Left ventricle myocardium superior (tissue), 1 donor: ENCODE measurements around the gene ULK4. TPM values are rescaled to one million over a fixed set of nuclear protein-coding genes. Genes with fewer than 3 reads are reported as not detected.
A peak's percentile ranks its signal among the peaks of the same experiment; 100 is the strongest.
"Not testable (repeated sequence)": the region's sequence is repeated elsewhere in the genome, so short reads cannot be mapped to it uniquely, and the experiment has no call there.

ENCODE experiments used
- ATAC-seq: fragments of 200-7000 bp; cut with Tn5 transposase; one replicate; pipeline ENCODE4 v1.9.1; 2020; ENCODE audit warnings: mild to moderate bottlenecking, moderate library complexity
- DNase-seq: peaks from one replicate; pipeline ENCODE4 v3.0.0-alpha.2; 2020
- intact Hi-C: fragments of 100-400 bp; cut with micrococcal nuclease; formaldehyde crosslinking; loops from one replicate; pipeline ENCODE4 v1.11.0; 2022
- total RNA-seq: library from RNA; stranded (reverse); fragmentation: NEBNext Ultra II Directional; extraction: Animal tissue kit (Norgen Biotek cat#: 25700); gene quantifications from one replicate; pipeline ENCODE4 v1.2.1, GENCODE V29; 2021
- donor health status: DM: no; HTN: yes; CAD: no; lungs with severe emphysema.

The ULK4 gene
- total RNA-seq, 1 donor from 2014 or later, result 1.5 TPM

DNA sequence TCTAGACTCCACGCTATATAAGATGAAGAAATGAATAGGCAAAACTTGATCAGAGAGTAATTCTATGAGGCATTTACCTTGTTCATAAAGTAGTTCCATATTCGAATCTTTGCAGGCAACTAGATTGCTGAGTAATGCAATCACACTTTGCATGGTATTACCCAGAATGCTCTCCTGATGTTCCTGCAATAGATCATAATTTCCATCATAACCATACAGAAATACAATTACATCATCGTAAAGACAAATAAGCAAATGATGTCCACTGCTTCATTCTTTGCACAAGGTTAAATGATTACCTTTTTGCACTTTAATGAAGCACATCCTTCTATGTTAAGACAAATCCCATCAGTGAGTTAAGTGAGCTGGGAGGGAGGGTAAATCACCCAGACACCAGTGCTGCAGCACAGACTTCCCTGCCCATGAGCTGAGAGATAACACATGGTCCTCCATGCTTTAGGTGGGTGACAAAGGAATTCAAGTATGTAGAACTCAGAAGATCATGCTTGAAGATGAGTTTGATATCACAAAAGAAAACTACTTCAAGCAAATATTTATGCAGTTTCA lies 395.9 kb downstream of the ULK4 start:
- intact Hi-C loops, result loop anchor here (10.0 kb wide), 1 partner anchor 841 kb away; no protein-coding TSS in a partner anchor
- DNase-seq, result no peak
- ATAC-seq, result no peak

DNA sequence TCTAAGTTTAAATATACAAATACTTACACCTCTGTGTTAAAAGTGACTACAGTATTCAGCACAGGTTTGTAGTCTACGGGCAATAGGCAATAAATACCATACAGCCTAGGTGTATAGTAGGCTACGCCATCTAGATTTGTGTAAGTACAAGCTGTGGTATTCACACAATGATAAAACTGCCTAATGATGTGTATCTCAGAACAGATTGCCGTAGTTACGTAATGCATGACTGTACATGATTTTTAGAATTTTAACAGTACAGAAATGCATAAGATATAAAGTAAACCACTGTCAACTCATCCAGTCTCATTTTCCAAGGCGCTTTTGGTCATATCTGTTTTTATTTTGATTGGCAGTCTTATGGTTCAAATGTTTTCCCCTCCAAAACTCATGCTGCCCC lies 396.9 kb downstream of the ULK4 start:
- no peak for DNase-seq
- intact Hi-C loops, result loop anchor here (10.0 kb wide), 1 partner anchor 840 kb away; no protein-coding TSS in a partner anchor
- no peak for ATAC-seq

DNA sequence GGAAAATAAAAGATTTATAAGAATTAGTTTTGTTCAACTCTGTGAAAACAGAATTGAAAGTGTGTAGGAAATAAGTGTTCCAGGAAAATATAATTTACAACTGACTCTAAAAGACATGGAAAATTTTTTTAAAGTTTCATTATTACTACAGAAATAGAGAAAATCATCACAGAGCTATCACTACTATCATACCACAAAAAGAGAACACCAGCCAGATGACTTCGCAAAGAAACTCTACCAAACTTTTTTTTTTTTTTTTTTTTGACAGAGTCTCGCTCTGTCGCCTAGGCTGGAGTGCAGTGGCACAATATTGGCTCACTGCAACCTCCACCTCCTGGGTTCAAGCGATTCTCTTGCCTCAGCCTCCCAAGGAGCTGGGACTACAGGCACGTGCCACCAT lies 405.7 kb downstream of the ULK4 start:
- DNase-seq, ATAC-seq, intact Hi-C loops: not testable (repeated sequence)

DNA sequence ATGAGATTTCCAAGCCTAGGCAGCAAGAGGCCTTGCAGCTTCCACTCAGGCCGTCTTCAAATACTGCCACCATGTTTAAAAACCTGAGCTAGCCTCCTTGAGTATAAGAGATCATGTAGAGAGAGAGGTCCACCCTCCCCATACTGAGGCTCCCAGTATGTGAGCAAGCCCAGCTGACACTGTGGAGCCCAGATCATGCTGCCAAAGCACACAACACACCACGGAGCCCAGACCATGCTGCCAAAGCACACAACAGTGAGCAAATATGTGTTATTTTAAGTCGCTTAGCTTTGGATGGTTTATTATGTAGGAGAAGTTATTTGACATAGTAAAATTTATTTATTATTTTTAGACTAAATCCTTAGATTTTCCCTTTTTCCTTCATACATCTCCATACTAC lies 428.9 kb downstream of the ULK4 start:
- DNase-seq (no peak), ATAC-seq (no peak)
- intact Hi-C loops, result no loop called here

DNA sequence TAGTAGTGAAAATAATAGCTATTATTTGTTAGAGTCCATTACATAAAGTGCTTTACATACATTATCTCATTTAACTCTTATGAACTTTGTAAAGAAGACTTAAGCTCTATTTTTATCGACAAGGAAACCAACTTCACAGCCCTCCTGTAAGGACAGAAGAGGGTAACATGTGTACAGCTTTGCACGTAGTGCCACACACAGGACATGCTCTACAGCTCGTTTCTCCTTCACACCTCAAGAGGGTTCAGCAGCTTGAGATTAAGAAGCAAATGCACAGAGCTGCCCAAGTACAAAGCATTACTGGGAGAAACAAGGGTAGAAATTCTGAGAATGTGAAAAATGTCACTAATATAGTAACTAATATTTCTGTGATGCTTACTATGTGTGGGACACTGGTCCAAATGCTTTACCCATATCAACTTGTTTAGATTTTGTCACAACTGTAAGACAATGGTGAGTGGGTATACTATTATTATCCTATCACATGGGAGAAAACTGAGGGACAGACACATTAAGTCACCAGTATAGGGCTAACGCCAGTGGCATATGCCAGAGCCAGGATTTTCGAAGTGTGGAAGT lies 434.8 kb downstream of the ULK4 start:
- intact Hi-C loops, result no loop called here
- ATAC-seq, result peak; percentile 64
- no peak for DNase-seq

DNA sequence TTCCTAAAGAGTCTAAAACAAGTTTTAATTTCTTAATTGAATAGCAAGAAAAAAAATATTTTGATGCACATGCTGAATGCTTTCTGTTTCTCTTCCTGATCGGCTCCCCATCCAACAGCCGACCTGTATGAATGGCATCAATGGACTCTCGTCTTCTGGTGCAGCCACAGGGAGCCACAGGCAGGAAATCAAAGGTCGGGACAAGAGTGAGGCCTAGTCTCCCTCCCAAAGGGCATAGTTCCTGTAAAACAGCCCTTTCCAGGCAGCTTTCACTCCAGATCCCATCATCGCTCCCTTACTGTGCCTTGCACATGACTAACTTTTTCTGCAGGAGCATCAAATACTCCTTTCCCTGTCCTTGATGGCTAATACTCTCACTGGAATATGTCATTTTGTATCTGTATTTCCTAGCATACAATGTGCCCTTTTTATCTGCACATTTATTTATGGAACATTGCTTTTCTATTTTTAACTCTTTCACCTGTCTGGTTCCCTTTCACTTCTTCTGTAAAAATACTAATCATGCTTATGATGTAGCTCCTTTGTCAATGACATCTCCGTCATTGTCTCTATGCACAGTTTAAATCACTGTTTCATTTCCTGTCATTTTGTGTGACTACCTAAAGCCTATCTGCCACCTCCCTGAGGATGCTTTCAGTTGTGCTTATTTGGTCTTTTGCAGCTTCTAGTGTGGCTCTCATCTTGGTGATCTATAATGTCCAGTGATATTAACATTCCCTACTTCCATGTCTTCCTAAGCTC lies 436.4 kb downstream of the ULK4 start:
- intact Hi-C loops, result no loop called here
- ATAC-seq (no peak), DNase-seq (no peak)

DNA sequence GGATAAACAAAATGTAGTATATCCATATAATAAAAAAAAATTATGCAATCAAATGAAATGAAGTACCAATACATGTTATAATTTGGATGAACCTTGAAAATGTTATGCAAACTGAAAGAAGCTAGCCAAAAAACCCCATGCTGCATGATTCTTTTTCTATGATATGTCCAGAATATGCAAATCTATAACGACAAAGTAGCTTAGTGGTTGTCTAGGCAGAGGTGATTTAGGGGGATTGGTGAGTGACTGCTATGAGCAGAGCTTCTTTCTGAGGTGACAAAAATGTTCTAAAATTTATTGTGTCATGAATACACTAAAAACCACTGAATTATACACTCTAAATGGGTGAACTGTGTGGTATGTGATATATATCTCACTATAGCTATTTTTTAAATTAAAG lies 438.0 kb downstream of the ULK4 start:
- intact Hi-C loops, result no loop called here
- ATAC-seq (no peak), DNase-seq (no peak)

DNA sequence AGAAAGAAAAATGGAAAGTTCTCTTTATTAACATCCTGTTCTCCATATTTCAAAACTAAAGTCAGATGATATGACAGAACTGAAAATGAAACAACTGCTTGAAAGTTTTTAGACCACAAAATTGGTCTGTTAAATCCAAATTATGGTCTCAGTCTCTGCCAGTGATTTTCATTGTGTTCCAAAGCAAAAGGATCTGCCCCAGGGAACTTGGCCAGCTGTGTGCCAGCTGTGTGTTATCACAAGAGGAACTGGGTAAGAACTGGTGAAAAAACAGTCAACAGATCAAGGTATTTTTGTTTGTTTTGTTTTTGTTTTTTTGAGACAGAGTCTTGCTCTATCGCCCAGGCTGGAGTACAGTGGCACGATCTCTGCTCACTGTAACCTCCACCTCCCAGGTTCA lies 439.3 kb downstream of the ULK4 start:
- intact Hi-C loops, result no loop called here
- ATAC-seq, result no peak
- no peak for DNase-seq

DNA sequence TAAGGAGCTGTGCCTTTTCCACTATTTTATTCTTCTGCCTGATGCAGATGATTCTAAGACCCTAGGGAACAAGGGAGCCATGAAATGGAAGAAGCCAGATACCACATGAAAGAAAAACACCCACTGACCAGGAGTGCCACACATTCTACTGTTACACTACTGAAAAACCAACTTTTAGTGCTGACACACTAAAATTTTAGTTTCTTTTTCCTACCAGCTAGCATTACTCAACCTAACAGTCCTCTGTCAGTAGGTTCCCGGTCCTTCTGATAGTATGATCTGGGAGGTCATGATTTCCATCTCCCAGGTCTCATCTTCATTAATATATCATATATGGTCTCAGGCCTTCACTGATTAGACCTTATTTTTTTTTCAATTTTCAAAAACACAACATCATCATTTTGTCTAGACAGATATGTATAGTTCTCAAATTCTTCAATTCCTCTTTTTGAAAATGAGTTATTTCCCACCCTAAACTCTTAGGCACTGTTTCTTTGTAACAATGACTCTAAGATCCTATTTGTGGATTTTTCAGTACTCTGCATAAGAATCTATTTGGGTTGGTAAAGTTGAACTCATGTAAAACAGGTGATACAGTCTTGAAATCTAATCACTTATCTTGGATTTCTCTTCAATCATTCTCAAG lies 440.8 kb downstream of the ULK4 start:
- DNase-seq, result no peak
- intact Hi-C loops, result no loop called here
- no peak for ATAC-seq

DNA sequence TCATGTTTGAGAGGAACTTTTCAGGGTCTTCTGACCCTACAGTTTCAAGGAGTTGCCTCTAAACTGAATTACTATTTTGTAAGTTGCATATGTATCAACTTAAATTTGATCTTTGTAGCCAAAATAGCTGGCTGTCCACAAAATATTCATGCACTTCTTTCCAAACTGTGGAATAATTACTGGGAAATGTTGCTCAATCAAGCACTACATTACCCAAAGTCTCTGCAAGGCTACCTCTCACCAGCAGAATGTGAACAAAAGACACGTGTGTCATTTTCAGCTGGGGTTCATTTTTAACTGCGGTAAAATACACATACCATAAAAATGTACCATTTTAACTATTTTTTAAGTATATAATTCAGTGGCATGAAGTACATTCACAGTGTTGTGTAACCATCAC lies 442.2 kb downstream of the ULK4 start:
- intact Hi-C loops, result no loop called here
- no peak for ATAC-seq
- no peak for DNase-seq

DNA sequence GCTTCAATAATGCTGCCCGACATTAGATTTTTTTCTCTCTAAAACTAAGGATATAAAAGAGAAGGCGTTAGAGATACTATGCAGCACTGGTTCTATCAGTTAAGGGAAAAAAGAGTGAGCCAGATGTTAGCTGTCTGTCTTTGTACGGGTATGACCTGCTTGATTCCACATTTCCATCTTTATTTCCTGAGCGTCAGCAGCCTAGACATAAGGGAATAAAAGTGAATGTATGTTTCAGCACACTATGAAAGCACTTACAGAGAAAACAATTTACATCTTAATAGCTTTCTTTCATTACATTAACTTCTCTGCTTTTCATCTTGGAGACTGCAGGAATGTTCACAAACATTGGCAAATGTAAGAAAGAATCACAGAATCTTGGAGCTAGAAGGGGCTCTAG lies 443.3 kb downstream of the ULK4 start:
- intact Hi-C loops, result no loop called here
- DNase-seq (no peak), ATAC-seq (no peak)

DNA sequence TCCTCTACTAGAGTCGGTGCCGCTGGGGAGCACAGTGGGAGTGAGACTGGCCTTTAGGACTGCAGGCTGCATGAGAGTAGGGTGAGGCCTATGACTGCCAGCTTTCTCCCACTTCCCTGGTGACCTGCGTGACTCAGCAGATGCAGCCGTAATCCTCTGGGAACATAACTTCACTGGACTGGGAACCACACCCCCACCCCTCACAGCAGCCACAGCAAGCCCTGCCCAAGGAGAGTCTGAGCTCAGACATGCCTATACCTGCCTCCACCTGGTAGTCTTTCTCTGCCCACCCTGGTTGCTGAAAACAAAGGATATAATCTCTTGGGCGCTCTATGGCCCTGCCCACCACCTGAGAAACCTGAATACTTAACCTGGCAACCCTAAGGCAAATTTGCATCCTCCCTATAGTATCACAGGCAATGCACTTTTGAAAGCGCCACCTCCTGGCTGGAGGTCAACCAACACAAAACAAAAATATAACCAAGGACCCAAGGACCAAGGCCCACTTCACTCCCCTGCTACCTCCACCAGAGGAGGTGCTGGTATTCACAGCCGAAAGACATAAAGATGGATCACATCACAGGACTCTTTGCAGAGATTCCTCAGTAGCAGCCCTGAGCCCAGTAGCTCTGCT lies 453.7 kb downstream of the ULK4 start:
- intact Hi-C loops, result no loop called here
- ATAC-seq, result no peak

DNA sequence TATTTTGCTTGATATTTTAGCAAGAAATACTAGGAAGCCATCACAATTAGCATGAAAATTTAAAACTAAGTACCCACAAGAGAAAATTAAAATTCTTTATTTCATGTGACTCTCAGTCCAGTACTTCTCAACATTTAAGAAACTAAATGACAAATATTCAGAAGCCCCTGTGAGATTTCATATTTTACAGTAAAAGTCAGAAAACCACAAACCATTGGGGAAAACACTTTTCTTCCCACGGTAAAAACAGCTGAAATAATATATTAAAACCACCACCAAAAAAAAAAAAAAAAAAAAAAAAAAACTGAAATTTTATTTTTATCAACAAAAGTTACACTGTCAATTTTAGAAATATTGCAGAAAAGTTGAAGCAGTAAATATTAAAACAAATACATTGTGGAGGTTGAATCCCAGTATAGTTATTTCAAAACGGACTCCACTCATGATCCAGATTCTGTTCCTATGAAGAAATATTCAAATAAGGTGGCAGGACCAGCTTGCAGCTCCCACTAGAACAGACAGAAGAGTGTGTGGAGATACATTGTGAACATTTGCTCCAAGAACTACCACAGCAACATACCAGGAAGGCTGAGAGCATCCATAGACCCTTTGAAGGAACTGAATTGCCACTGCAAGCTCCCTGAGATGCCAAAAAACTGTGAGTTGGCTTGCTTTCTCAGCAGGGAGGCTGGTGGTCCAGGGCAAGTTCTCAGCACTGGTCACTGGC lies 454.4 kb downstream of the ULK4 start:
- no peak for ATAC-seq
- intact Hi-C loops, result no loop called here

More for the DNA sequence above, 453.7 kb downstream of the ULK4 start:
- no peak for DNase-seq

DNA sequence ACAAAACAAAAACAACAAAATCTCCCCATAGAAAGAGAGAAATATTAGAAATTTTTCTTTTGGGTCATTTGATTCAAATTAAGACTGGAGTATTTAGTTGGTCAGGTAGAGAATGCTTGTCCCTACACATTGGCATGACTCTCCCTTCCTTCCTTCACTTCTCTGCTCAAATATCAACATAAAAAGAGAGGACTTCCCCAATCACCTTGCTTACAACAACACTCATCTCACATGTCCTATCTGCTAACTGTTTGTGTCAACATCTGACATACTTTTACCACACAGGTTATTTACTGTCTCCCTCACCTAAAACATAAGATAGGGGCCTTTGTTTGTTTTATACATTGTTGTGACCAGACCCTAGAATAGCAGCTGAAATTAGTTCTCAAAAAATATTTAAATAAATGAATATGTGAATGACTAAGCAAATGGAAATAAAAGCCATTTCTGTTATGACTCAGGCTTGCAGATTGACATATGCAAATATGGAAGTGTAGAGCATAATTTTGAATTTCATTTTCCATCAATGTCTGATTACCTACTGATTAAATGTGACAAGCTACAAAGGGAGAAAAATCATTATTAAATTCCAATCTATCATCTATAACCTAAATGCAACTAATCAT lies 457.8 kb downstream of the ULK4 start:
- intact Hi-C loops, result loop anchor here (2.0 kb wide), 1 partner anchor 27 kb away; no protein-coding TSS in a partner anchor
- DNase-seq, result no peak
- ATAC-seq, result no peak

More for the DNA sequence above, 454.4 kb downstream of the ULK4 start:
- no peak for DNase-seq

DNA sequence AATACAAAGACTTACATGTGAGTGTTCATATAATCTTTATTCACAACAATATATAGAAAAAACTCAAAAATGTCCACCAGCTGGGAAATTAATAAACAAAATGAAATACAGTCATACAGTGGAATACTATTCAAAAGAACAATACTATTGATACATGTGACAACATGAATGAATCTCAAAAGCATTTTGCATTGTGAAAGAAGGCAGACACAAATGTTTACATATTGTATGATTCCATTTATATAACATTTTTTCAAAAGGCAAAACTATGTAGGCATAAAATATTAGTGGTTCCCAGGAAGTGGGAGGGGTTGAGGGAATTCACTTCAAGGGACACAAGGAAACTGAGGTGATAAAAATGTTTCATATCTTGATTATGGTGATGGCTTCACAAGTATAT lies 459.4 kb downstream of the ULK4 start:
- DNase-seq (no peak), ATAC-seq (no peak)
- intact Hi-C loops, result no loop called here

DNA sequence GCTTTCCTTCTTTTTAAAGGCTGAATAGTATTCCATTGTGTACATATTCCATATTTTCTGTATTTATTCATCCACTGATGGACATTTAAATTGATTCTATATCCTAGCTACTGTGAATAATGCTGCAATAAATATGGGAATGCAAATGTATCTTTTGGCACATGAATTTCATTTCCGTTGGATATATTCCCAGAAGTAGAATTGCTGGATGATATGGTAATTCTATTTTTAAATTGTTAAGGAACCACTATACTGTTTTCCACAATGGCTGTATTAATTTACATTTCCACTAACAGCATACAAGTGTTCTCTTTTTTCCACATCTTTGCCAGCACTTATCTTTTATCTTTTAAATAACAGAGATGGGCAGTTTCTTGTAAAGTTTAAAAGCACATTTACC lies 459.9 kb downstream of the ULK4 start:
- DNase-seq, result no peak
- intact Hi-C loops, result no loop called here
- no peak for ATAC-seq

DNA sequence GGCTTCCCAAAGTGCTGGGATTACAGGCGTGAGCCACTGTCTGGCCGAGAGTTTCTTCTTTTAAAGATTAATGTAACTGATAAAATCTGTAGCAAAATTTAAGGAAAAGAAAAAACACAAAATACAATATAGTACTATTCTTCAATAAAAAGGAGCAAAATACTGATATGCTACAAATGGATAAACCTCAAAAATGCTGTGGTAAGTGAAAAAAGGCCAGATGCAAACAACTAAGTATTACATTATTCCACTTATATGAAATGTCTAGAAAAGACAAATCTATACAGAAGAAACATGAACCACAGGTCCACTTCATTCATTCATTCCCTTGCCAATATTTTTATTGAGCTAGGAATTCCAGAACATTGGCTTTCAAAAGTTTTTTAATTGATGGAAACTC lies 463.1 kb downstream of the ULK4 start:
- DNase-seq, result no peak
- ATAC-seq, result no peak
- intact Hi-C loops, result no loop called here

DNA sequence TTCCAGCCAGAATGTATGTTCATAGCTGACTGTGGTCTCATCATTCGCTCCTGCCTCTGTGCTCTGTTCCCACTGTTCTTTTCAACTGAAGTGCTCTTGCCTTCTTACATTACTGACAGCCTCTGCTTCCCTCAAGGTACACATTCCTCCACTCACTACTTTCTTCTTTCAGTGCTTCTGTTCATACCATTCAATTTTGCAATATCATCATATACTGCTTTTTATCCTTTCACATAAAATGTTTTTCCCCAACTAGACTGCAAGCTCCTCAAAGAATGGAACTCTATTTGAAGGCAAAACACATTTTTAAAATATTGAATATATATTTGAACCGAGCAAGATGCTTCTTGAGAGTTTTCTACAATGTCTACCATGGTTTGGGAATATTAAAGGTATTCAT lies 471.5 kb downstream of the ULK4 start:
- DNase-seq (no peak), ATAC-seq (no peak)
- intact Hi-C loops, result no loop called here

DNA sequence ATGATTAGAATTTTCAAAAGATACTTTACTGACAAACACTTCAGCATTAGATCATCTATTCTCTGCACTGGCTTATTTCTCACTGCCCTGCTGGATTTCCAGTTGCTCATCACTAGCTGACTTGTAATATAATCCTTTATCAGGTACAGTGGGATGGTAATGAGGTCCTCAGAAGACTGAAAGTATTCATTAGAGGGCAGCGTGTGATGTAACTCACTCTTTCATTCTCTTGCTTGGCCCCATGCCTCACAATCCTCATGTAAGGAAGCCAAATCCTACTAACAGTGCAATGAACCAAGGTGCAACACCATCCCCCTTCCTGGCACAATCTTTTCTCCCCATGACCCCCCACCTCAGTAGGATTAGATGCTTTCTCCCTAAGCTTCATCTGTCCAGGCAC lies 472.7 kb downstream of the ULK4 start:
- no peak for ATAC-seq
- intact Hi-C loops, result no loop called here
- no peak for DNase-seq
